Small intestine (tissue), 7 donors: ENCODE measurements around the gene SERPINA1. TPM values are rescaled to one million over a fixed set of nuclear protein-coding genes. Genes with fewer than 3 reads are reported as not detected.

Experiments used
- DNase-seq, 2 donors: peaks; one replicate each; pipeline versions ENCODE4 v3.0.0 to v3.0.0-alpha.2; 2013
- FAIRE-seq: peaks from 2 replicates; lab custom pipeline; 2012; peaks lifted over from hg19 to GRCh38; lab: Jason Lieb, UNC
- H3K27ac ChIP-seq, 3 donors: one replicate each; pipeline ENCODE4 v1.5.1; 2013; ENCODE audit warnings: low read length in 2 of 3, mild to moderate bottlenecking in 2 of 3, control low read depth in 1 of 3, inconsistent platforms in 1 of 3, low read depth in 1 of 3, moderate library complexity in 1 of 3
- H3K27me3 ChIP-seq, 3 donors: one replicate each; pipeline ENCODE4 v1.6.1; 2013; ENCODE audit warnings: low read length in 3 of 3, inconsistent platforms in 1 of 3; ENCODE audit not compliant: control insufficient read depth in 3 of 3, insufficient read depth in 3 of 3
- H3K36me3 ChIP-seq, 3 donors: one replicate each; pipeline ENCODE4 v1.6.1; 2013; ENCODE audit warnings: low read length in 3 of 3, inconsistent platforms in 1 of 3, low read depth in 1 of 3, mild to moderate bottlenecking in 1 of 3, moderate library complexity in 1 of 3; ENCODE audit not compliant: control insufficient read depth in 3 of 3, insufficient read depth in 2 of 3
- H3K4me1 ChIP-seq, 3 donors: one replicate each; pipeline ENCODE4 v1.6.1; 2013; ENCODE audit warnings: low read length in 2 of 3, inconsistent platforms in 1 of 3, low read depth in 1 of 3, mild to moderate bottlenecking in 1 of 3, moderate library complexity in 1 of 3; ENCODE audit not compliant: control insufficient read depth in 3 of 3, insufficient read depth in 2 of 3
- H3K4me3 ChIP-seq, 3 donors: one replicate each; pipeline ENCODE4 v1.5.1; 2013; ENCODE audit warnings: low read length in 3 of 3, control low read depth in 1 of 3, inconsistent platforms in 1 of 3, low read depth in 1 of 3, mild to moderate bottlenecking in 1 of 3, moderate library complexity in 1 of 3
- H3K9me3 ChIP-seq, 2 donors: one replicate each; pipeline ENCODE4 v1.6.1; 2013; ENCODE audit warnings: low read depth in 1 of 2, low read length in 1 of 2; ENCODE audit not compliant: control insufficient read depth in 2 of 2, insufficient read depth in 1 of 2
- WGBS, 3 donors: extraction: QIAGEN DNeasy Blood & Tissue Kit; methylation state at CpG; one replicate each; pipeline ENCODE4 v1.1.7; 2013; 5-methylcytosine and 5-hydroxymethylcytosine counted together
- polyA plus RNA-seq, 4 donors: library from polyadenylated mRNA; stranded (reverse) in 3 of 4; unstranded in 1 of 4; fragments of 200-250 nt in 3 of 4; fragments of 120-200 nt in 1 of 4; gene quantifications; one replicate each; pipeline versions ENCODE4 v1.2.1 to v1.2.3, GENCODE V29; 2013
- donor health status: healthy with polysubstance abuse.
- donor health status: control.
- donor health status: control.
- donor health status: Bipolar disorder and iron deficiency.
- donor health status: healthy.

The SERPINA1 gene
- polyA plus RNA-seq, 4 donors, result 204 to 3,497 (median 330) TPM

- no peak for FAIRE-seq
- H3K27ac ChIP-seq, result no peak overlapping the region
Measured at GRCh38 chr14:94395888-94396574, 7.6 kb upstream of the SERPINA1 start.

GRCh38 chr14:94395282-94395887 lies 7.0 kb upstream of the SERPINA1 start:
- Histone ChIP-seq H3K27me3 (no peaks in the 10 kb centered on the region), H3K36me3 (no peaks in the 10 kb centered on the region), H3K9me3 (no peaks in the 10 kb centered on the region), H3K4me3 (no peak overlapping the region), H3K27ac (no peak overlapping the region), H3K4me1 (peaks cover 0 to 29% (median 3%) of the 10 kb centered on the region in 3 donors)
- 56 to 65% (median 62%) methylated on average over 4 of the region's 4 CpGs for WGBS, 3 donors
- DNase-seq (no peak), FAIRE-seq (no peak)

More at GRCh38 chr14:94395888-94396574, 7.6 kb upstream of the SERPINA1 start:
- Histone ChIP-seq H3K9me3 (no peaks in the 10 kb centered on the region), H3K4me3 (no peak overlapping the region), H3K36me3 (no peaks in the 10 kb centered on the region), H3K4me1 (peaks cover 0 to 23% (median under 1%) of the 10 kb centered on the region in 3 donors), H3K27me3 (no peaks in the 10 kb centered on the region)
- no peak for DNase-seq
- 56 to 65% (median 59%) methylated on average over 5 of the region's 5 CpGs for WGBS, 3 donors

- Histone ChIP-seq H3K4me3 (no peak overlapping the region), H3K36me3 (no peaks in the 10 kb centered on the region), H3K27ac (no peak overlapping the region), H3K27me3 (no peaks in the 10 kb centered on the region), H3K9me3 (no peaks in the 10 kb centered on the region), H3K4me1 (peaks cover 0 to 36% (median 3%) of the 10 kb centered on the region in 3 donors)
- FAIRE-seq (no peak), DNase-seq (peak in 1 of 2 donors; percentile 31)
- 22 to 44% (median 35%) methylated on average over 9 of the region's 9 CpGs for WGBS, 3 donors
Measured at GRCh38 chr14:94394581-94395207, 6.3 kb upstream of the SERPINA1 start.

- Histone ChIP-seq H3K27me3 (no peaks in the 10 kb centered on the region), H3K4me1 (peaks cover 0 to 42% (median 3%) of the 10 kb centered on the region in 3 donors), H3K4me3 (no peak overlapping the region), H3K9me3 (no peaks in the 10 kb centered on the region), H3K36me3 (no peaks in the 10 kb centered on the region), H3K27ac (no peak overlapping the region)
- 47 to 70% (median 60%) methylated on average over 8 of the region's 8 CpGs for WGBS, 3 donors
- DNase-seq (no peak), FAIRE-seq (no peak)
Measured at GRCh38 chr14:94394025-94394493, 5.7 kb upstream of the SERPINA1 start.

GRCh38 chr14:94393474-94393873 lies 5.1 kb upstream of the SERPINA1 start:
- no peaks in the 10 kb centered on the region for H3K9me3 ChIP-seq
- no peak overlapping the region for H3K27ac ChIP-seq
- FAIRE-seq, result no peak
- no peak overlapping the region for H3K4me3 ChIP-seq
- H3K4me1 ChIP-seq, result peaks cover 0 to 47% (median 3%) of the 10 kb centered on the region in 3 donors
- no peak for DNase-seq
- WGBS, 3 donors, result 86 to 92% (median 86%) methylated on average over 10 of the region's 10 CpGs
- H3K27me3 ChIP-seq, result no peaks in the 10 kb centered on the region
- no peaks in the 10 kb centered on the region for H3K36me3 ChIP-seq

GRCh38 chr14:94392510-94392935 lies 4.1 kb upstream of the SERPINA1 start:
- FAIRE-seq (no peak), DNase-seq (no peak)
- Histone ChIP-seq H3K27me3 (no peaks in the 10 kb centered on the region), H3K9me3 (no peaks in the 10 kb centered on the region), H3K36me3 (no peaks in the 10 kb centered on the region), H3K4me3 (no peak overlapping the region), H3K27ac (no peak overlapping the region), H3K4me1 (peaks cover 0 to 47% (median 3%) of the 10 kb centered on the region in 3 donors)
- 69 to 90% (median 74%) methylated on average over 5 of the region's 5 CpGs for WGBS, 3 donors

GRCh38 chr14:94391281-94391975 lies 3.0 kb upstream of the SERPINA1 start:
- H3K27ac ChIP-seq, result peak overlapping the region in 2 of 3 donors; percentile 63 to 80
- peaks cover 0 to 49% (median 3%) of the 10 kb centered on the region in 3 donors for H3K4me1 ChIP-seq

More at GRCh38 chr14:94391281-94391975, 3.0 kb upstream of the SERPINA1 start:
- no peaks in the 10 kb centered on the region for H3K27me3 ChIP-seq
- no peak for FAIRE-seq
- 61 to 78% (median 77%) methylated on average over 10 of the region's 10 CpGs for WGBS, 3 donors
- H3K9me3 ChIP-seq, result no peaks in the 10 kb centered on the region
- H3K36me3 ChIP-seq, result peaks cover 0 to 2% (median 0%) of the 10 kb centered on the region in 3 donors
- no peak overlapping the region for H3K4me3 ChIP-seq
- no peak for DNase-seq
